CD4-positive, alpha-beta T cell treated with Interleukin-2 at 100 ng/mL for 4 hours (primary cell): ENCODE measurements around the gene ERN2.

ENCODE experiments used
- DNase-seq: peaks from one replicate; pipeline ENCODE4 v3.0.0-alpha.2; 2020; ENCODE audit warnings: low spot score

The ERN2 gene

DNA sequence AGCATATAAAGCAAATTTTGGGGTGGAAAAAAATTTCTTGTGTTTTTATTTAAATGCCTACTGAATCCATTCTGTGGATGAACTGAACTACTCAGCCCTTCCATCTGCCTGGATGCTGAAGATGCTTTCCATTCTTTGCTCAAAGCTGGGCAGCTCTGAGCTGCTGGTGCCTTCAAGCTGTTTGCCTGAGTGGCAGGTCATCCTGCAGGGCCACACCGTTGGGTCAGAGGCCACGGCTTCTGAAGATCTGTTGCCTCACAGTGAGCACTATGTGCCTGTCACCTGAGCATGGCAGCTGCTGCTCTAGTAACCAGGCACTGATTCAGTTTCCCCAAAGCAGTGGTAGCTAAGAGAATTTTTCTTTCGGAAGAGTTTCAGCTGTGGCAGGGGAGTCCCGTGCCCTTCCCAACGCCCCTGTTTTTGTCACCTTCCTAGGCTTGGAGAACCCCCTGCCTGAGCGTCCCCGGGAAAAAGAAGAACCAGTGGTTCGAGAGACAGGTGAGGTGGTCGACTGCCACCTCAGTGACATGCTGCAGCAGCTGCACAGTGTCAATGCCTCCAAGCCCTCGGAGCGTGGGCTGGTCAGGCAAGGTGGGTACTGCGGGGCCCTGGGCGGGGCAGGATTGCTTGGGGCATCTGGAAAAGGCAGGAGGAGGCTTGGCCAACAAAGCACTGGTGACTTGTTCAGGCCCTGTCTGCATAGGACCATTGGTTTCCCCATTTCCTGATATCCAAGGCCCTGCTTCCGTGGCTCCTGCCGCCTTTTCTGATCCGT, 25.8 kb downstream of the ERN2 start:
- DNase-seq, result no peak

DNA sequence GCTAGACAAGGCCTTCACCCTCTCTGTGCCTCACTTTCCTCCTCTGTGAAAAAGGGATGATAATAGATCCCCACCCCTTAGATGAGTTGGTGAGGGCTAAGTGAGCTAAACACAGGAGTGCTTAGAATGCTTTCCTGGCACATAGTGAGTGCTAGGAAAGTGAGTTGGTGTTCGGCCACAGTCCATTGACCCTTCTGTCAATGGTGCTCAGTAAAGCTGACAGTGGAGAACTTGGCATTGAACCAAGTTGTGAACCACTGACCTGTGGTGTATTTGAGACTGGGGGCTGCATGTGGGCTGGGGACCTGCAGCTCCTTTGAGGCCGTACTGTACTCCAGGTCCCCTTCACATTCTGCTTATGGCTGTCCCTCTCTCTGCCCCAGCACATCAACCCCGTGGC, 29.5 kb downstream of the ERN2 start:
- DNase-seq, result no peak

DNA sequence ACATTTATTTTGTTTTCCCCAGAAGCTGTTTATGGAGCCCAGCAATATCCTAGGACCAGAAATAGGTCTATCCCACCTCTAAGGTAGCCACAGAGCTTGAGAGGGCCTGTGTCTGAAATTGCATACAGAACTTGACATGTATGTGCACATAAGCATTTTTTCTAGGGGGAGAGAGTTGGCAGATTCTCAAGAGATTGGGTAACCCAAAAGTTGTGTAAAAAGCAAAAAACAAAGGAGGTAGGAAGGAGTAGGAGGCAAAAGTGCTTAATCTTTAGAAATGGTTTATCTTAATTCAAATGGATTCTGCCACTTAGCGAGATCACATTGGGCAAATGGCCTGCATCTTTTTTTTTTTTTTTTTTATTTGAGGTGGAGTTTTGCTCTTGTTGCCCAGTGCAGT, 30.8 kb downstream of the ERN2 start:
- DNase-seq, result no peak

GRCh38 chr16:23679986-23680336, 33.1 kb downstream of the ERN2 start:
- DNase-seq, result no peak

DNA sequence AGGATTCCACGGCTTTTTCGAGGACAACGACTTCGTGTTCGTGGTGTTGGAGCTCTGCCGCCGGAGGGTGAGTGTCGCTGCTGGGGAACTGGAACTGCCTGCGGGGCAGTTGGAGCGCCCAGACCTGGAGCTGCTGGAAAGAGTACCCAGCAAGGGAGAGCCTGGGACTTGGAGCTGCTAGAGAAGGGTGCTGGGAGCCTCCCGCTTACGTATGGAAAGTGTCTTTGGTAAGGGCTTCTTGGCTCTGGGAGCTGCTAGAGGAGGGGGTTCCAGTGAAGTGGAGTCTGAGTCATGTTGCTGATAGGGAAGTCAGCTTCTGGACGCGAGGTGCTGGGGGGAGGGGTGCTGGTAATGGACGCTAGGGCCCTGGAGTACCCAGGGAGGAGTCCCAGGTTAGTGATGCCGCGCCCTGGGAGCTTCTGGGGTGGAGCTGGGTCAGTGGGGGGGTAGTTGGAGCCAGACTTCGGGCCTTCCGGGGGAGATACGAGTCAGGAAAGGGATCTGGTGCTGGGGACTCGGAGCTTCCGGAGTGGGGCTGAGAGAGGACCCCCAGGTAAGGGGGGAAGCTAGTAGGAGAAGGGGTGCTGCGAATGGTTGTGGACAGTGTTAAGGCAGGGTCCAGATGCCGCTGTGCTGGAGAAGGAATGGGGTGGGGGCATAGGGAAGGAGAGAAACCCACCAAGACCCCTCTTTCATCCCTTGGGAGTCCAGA, 33.6 kb downstream of the ERN2 start:
- no peak for DNase-seq

DNA sequence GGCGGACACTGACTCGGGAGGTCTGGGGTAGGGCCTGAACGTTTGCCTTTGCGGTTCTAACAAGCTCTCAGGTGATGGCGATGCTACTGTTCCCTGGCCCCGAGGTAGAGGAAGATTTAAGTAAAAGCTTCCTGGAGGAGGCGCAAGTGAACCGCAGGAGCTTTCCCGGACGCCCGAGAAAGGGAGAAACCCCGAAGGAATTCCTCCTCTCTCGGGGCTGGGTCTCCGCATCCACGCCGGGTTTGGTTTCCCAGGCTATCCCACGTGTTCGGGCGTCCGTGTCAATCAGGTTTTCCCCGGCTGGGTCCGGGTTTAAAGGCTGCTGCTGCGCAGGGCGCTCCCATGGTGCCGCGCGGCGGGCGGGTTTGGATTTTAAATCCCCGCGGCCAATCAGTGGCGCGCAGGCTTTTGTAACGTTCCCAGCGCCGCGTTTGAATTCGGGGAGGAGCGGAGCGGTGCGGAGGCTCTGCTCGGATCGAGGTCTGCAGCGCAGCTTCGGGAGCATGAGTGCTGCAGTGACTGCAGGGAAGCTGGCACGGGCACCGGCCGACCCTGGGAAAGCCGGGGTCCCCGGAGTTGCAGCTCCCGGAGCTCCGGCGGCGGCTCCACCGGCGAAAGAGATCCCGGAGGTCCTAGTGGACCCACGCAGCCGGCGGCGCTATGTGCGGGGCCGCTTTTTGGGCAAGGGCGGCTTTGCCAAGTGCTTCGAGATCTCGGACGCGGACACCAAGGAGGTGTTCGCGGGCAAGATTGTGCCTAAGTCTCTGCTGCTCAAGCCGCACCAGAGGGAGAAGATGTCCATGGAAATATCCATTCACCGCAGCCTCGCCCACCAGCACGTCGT, 34.4 kb downstream of the ERN2 start, which contains the start of gene PLK1:
TSS of gene PLK1 (plus strand) at position 460 of the 844 bp plus-strand sequence. CDS start at position 504, 44 bp downstream.
- peak; percentile 71 for DNase-seq

GRCh38 chr16:23676924-23677480, 36.0 kb downstream of the ERN2 start:
- no peak for DNase-seq

DNA sequence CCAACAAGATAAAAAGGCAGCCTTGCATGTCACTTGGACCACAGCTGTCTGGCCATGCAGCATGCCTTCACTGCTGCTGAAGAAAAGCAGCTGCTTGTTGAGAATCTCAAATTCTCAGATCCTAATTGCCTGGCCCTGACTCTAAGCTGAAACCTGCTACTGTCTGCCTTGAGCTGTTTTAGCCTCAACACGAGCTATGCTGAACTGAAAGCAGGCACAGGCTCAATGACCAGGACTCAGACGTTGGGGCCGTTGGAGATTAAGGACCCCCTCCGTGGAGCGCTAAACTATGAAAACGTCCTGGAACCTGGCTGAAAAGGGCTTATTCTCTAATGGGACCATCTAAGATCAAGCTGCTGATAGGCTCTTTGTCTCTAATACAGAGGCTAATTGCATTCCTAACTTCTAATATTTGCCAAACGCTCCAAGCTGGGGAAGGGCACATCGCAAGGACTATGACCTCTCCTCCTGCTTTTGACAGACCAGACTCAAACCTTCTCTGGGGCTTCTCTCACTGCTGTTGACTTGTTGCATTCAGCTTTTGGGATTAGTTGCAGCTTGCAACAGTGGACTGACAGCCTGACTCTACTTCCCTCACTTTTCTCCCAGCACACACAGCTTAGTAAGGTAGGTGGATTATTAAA, 38.9 kb downstream of the ERN2 start:
- no peak for DNase-seq

GRCh38 chr16:23670137-23670776, 42.8 kb downstream of the ERN2 start:
- peak; percentile 9 for DNase-seq

DNA sequence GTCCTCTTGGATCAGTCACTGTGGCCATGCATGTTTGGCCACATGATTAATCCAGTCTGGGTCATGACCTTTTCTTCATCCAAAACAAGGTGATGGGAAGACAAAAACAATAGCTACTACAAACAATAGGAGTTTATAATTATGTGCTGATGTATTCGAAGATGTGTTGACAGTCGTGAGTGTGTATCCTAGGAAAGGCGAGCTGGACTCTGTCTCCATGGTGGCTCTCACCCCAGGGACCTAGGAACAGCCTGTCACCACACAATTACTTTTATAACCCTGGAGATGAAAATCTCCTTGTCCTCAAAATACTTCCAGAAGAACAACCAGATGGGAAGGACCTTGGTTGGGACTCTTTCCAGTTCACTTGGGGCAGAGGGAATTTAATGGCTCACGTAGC, 44.1 kb downstream of the ERN2 start:
- no peak for DNase-seq

- DNase-seq, result no peak
Measured at GRCh38 chr16:23668225-23668624, 44.8 kb downstream of the ERN2 start.

DNA sequence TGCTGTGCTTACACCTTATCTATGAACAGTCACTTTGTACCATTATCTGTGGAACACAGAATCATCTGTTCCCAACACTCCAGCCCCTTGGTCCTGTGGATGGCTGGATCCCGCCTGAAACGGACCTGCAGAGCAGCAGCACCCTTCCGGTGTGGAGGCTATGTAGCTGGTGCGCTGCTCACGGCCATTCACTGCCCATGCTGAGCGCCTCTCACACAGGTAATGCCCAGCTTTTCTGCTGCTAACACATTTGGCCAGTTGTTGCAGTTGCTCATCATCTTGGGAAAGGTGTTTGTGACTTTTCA, 45.7 kb downstream of the ERN2 start:
- no peak for DNase-seq

DNA sequence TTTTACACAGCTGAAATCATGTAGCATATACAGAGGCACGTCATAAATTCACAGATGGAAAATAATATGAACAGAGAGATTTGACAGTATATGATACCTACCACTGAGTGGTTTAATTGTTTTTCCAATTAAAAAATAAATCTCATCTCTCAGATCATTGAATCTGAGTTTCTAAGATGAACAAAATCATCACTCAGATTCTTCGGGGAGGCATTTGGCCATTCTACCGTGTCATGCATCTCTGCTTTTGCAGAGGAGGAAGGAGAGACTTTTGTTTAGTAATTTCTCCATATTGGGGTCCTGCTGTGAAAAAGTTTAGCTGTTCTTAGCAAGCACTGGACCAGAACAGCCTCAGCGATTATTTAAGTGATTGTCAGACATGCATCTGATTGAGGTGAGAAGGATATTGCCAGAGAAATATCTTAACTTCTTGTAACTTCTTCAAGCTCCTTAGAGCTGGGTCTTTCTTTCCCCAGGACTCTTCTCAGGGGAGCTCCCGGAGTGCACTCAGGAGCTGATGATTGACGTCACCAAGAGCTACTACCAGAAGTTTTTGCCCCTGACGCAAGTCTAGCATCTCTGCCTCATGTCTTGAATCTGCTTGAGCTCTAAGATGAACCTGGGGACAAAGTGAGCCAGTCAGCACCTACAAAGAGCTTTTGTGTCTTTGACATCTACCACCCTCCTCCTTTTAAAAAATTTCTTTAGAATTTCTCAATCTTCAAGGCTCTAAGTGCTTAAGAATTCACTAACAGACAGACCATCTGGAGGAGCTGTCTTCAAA, 46.3 kb downstream of the ERN2 start:
- no peak for DNase-seq

DNA sequence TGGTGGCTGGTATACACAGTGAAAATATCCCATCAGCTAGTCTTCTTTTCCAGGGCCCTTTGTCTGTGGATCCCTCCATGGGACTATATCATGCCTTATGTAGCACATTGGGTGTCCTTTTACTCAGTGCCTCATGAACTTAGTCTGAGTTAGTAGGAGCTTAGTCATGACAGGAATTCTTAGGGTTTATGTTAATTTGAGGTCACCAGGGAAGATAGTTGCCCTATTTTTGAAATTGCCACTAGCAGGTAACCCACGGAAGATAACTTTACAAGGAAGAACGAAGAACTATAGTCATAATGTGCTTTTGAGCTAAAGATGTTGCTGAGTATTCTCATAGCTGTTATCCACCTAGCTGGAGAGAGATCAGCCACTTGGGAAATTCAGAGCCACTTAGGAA, 49.1 kb downstream of the ERN2 start:
- DNase-seq, result no peak

DNA sequence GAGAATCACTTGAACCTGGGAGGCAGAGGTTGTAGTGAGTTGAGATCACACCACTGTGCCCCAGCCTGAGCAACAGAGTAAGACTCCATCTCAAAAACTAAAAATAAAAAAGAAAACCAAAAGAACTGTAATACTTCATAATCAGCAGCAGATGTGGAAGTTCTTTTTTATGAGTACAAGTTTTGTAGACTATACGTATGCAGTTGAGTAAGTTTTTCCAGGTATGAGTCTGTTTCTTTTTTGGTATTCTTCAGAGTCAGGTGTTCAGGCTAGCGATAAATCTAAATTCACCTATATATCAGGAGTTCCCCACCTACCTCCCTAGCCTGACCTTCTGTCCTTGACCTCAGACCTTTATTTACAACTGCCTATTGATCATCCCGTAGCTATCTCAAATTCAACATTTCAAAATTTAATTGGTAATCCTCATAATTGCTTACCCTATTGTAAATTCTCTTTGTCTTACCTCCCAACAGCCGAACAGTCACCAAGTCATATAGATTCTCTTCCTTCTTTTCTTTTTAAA, 61.0 kb downstream of the ERN2 start:
- no peak for DNase-seq

DNA sequence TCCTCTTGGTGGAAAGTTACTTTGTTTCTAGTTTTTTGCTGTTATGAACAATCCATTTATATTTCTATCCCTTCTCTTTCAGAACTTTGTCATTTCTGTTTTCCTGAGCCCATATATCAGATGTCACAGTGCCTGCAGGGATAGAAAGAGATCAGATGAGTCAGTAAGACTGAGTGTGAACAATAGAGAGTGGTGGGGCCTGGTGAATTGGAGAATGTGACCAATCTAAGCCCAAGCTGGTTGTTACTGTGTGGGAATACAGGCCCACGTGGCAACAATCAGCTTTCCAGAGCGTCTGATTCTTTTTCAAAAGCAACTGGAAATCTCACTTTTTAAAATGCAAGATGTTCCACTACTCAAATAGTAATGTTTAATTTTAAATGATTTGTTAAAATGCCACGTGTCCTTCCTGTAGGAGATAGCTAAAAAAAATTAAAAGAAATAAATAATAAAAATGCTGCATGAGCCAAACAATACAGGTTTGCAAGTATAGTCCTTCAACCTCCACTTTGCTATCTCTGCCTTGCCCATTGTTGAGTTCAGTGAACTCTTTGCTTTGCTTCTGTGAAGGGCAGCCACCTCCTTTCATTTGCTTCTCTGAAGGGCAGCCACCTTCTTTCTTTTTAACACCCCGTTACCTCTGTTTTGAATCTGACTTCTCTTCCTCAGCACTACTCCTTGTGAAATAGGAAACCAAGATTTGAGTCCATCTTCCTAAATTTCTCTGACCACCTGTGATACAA, 62.2 kb downstream of the ERN2 start:
- no peak for DNase-seq

GRCh38 chr16:23642246-23642774, 70.7 kb downstream of the ERN2 start:
- DNase-seq, result no peak

DNA sequence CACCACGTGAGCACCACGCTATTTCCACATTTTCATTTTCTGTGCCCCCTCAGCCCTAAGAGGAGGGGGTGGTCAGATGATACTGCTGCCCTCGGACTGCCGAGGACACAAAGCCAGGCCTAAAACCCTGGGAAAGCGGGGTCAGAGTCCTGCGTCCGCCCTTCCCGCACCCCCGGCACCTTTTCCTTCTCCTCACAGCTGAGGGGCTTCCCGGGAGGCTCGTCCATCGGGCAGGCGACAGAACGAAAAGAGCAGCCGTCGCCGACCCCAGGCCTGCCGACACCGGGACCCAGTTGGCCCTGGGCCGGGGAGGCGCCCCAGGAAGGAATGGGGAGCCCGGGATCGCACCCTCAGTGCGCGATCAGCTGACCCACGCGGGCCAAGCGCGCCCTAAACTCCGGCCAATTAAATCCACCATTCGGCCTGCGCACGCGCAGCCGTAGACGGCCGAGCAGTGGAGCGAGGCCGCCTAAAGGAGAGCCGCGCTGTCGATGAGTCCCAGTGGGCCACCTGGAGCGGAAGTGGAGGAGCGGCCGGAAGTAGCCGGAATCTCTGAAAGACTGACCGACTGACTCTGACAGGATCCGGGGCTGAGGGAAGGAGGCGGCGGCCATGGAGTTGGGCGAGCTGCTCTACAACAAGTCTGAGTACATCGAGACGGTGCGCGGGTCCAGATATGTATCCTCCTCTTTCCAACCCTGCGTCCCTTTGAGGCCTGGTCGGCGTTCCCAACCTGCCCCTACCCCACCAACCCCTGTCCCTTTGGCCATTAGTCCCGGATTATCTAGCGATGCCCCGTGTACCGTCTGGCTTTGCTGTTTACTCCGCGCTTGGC, 71.9 kb downstream of the ERN2 start, which contains the start of the genes DCTN5 and PALB2:
TSS of gene DCTN5 (plus strand) at position 536 of the 835 bp plus-strand sequence. CDS start at position 613, 77 bp downstream.
TSS of gene PALB2 (minus strand) at position 380 of the 835 bp plus-strand sequence. CDS start at position 227, 153 bp downstream.
- DNase-seq, result peak; percentile 87
